CD4-positive, alpha-beta T cell (primary cell): ENCODE measurements around the gene TMEM150A. TPM values are rescaled to one million over a fixed set of nuclear protein-coding genes. Genes with fewer than 3 reads are reported as not detected.
A peak's percentile ranks its signal among the peaks of the same experiment; 100 is the strongest.

Experiments
- ATAC-seq: fragments of 200-7000 bp; cut with Tn5 transposase; one replicate; pipeline ENCODE4 v1.10.0; 2022; ENCODE audit warnings: mild to moderate bottlenecking; ENCODE audit not compliant: poor library complexity
- CTCF ChIA-PET: fragments of 350-600 bp; sonication (Branson Sonifier 250); formaldehyde crosslinking; loops from one replicate; lab custom pipeline; 2021; ENCODE audit warnings: antibody characterized with exemption, inconsistent platforms; lab: Charles Lee
- POLR2A ChIA-PET: fragments of 350-600 bp; sonication (Branson Sonifier 250); formaldehyde crosslinking; loops from one replicate; lab custom pipeline; 2021; ENCODE audit warnings: antibody characterized with exemption, inconsistent platforms; lab: Charles Lee
- DNase-seq, 14 experiments: peaks; one replicate each; pipeline ENCODE4 v3.0.0-alpha.2; 2013 to 2020; ENCODE audit warnings: mixed read lengths in 2 of 14
- H3K27ac ChIP-seq, 2 donors: one replicate each; pipeline versions ENCODE4 v1.5.1 to v1.7.0; 2013; ENCODE audit warnings: low read length in 2 of 2, low read depth in 1 of 2, mild to moderate bottlenecking in 1 of 2
- H3K27me3 ChIP-seq, 2 experiments: 1 replicate in 1 of 2; 2 replicates in 1 of 2; pipeline versions ENCODE4 v1.6.1 to v1.7.0; 2013; ENCODE audit warnings: low read length in 2 of 2, control low read depth in 1 of 2, mild to moderate bottlenecking in 1 of 2, moderate library complexity in 1 of 2; ENCODE audit not compliant: insufficient read depth in 2 of 2, control insufficient read depth in 1 of 2
- H3K36me3 ChIP-seq: one replicate; pipeline ENCODE4 v1.6.1; 2013; ENCODE audit warnings: low read length, control low read depth; ENCODE audit not compliant: insufficient read depth
- H3K4me1 ChIP-seq: one replicate; pipeline ENCODE4 v1.6.1; 2013; ENCODE audit warnings: low read length, control low read depth; ENCODE audit not compliant: insufficient read depth
- H3K4me3 ChIP-seq: one replicate; pipeline ENCODE4 v1.5.1; 2013; ENCODE audit warnings: mild to moderate bottlenecking, low read length, moderate library complexity
- H3K9me3 ChIP-seq, 2 experiments: 1 replicate in 1 of 2; 2 replicates in 1 of 2; pipeline versions ENCODE4 v1.6.1 to v1.7.0; 2013; ENCODE audit warnings: low read length in 2 of 2, mild to moderate bottlenecking in 2 of 2, control low read depth in 1 of 2, moderate library complexity in 1 of 2; ENCODE audit not compliant: control insufficient read depth in 1 of 2, insufficient read depth in 1 of 2
- H3K27ac Mint-ChIP-seq: one replicate; pipeline ENCODE4 v1.8.0; 2020; ENCODE audit warnings: mixed read lengths
- H3K27me3 Mint-ChIP-seq: one replicate; pipeline ENCODE4 v1.8.0; 2021; ENCODE audit warnings: mixed read lengths
- H3K36me3 Mint-ChIP-seq: one replicate; pipeline ENCODE4 v1.8.0; 2021; ENCODE audit warnings: low read depth, mixed read lengths
- H3K4me1 Mint-ChIP-seq: one replicate; pipeline ENCODE4 v1.8.0; 2021; ENCODE audit warnings: low read depth, mixed read lengths
- H3K4me3 Mint-ChIP-seq: one replicate; pipeline ENCODE4 v1.8.0; 2020; ENCODE audit warnings: mild to moderate bottlenecking, mixed read lengths
- H3K9me3 Mint-ChIP-seq: one replicate; pipeline ENCODE4 v1.8.0; 2020; ENCODE audit warnings: mixed read lengths
- CTCF ChIP-seq: fragments of 200-600 bp; IDR thresholded peaks from one replicate; pipeline ENCODE4 v1.8.0; 2022; ENCODE audit warnings: antibody characterized with exemption, mild to moderate bottlenecking
- intact Hi-C, 2 experiments: fragments of 100-400 bp; cut with DNase I in 1 of 2; cut with micrococcal nuclease in 1 of 2; formaldehyde crosslinking; loops; one replicate each; pipeline versions ENCODE4 v1.15.1 to v1.9.0; 2023 to 2025; cut with DNase I, micrococcal nuclease
- total RNA-seq, 174 experiments: library from RNA in 2 of 174; stranded (reverse) in 2 of 174; gene quantifications; one replicate each; pipeline ENCODE4 v1.2.3 and lab custom pipeline; 2021 to 2026

Gene TMEM150A
- total RNA-seq, 2 experiments from 2014 or later = 6.6 to 7.0 TPM

- Histone ChIP-seq H3K4me1 (peaks cover 20% of the 10 kb centered on the region), H3K4me3 (no peak overlapping the region), H3K27ac (no peak overlapping the region), H3K36me3 (peaks cover 39% of the 10 kb centered on the region), H3K27me3 (no peaks in the 10 kb centered on the region), H3K9me3 (no peaks in the 10 kb centered on the region)
- ATAC-seq = no peak
- ChIA-PET CTCF (no interaction called here), POLR2A (interaction anchor here (1.6 kb wide), 1 partner anchor 20 kb away, joined by 10 read pairs; the partner anchor contains the start of gene MAT2A)
- Mint-ChIP-seq H3K36me3 (peaks cover 67% of the 10 kb centered on the region), H3K4me3 (peak overlapping the region; percentile 7), H3K27me3 (no peaks in the 10 kb centered on the region), H3K27ac (no peak overlapping the region), H3K4me1 (peaks cover 30% of the 10 kb centered on the region), H3K9me3 (no peaks in the 10 kb centered on the region)
- DNase-seq = no peak
- intact Hi-C loops = no loop called here
- no peak for TF ChIP-seq CTCF
These were observed 44.3 kb downstream of the TMEM150A start for GRCh38 chr2:85558160-85558559.

GRCh38 chr2:85557130-85557529 is 45.4 kb downstream of the TMEM150A start:
- no peak overlapping the region for H3K27ac ChIP-seq
- intact Hi-C loops = no loop called here
- DNase-seq (no peak), ATAC-seq (no peak)
- H3K36me3 Mint-ChIP-seq = peaks cover 77% of the 10 kb centered on the region
- ChIA-PET POLR2A (interaction anchor here (0.8 to 4.7 kb wide), 2 partner anchors 18 to 38 kb away, joined by 3 to 25 read pairs; partner anchors contain the start of genes MAT2A and RNF181), CTCF (interaction anchor here (0.9 to 1.6 kb wide), 3 partner anchors 10 to 137 kb away, joined by 3 to 6 read pairs (median 4); no protein-coding TSS in a partner anchor)
- TF ChIP-seq CTCF = no peak
- no peak overlapping the region for H3K4me3 ChIP-seq
- peaks cover 50% of the 10 kb centered on the region for H3K36me3 ChIP-seq
- H3K27me3 Mint-ChIP-seq = no peaks in the 10 kb centered on the region
- H3K4me1 Mint-ChIP-seq = peaks cover 33% of the 10 kb centered on the region
- peaks cover 18% of the 10 kb centered on the region for H3K4me1 ChIP-seq
- H3K27ac Mint-ChIP-seq = no peak overlapping the region
- H3K27me3 ChIP-seq = no peaks in the 10 kb centered on the region
- no peak overlapping the region for H3K4me3 Mint-ChIP-seq
- H3K9me3 ChIP-seq = no peaks in the 10 kb centered on the region
- no peaks in the 10 kb centered on the region for H3K9me3 Mint-ChIP-seq

GRCh38 chr2:85554980-85555612 is 47.4 kb downstream of the TMEM150A start:
- H3K4me1 ChIP-seq = peaks cover 7% of the 10 kb centered on the region
- DNase-seq (no peak), ATAC-seq (no peak)
- Mint-ChIP-seq H3K9me3 (no peaks in the 10 kb centered on the region), H3K4me3 (no peak overlapping the region), H3K27ac (no peak overlapping the region), H3K4me1 (peaks cover 21% of the 10 kb centered on the region), H3K27me3 (no peaks in the 10 kb centered on the region), H3K36me3 (peaks cover 83% of the 10 kb centered on the region)
- no peak for TF ChIP-seq CTCF
- H3K4me3 ChIP-seq = no peak overlapping the region
- H3K36me3 ChIP-seq = peaks cover 68% of the 10 kb centered on the region
- no peak overlapping the region for H3K27ac ChIP-seq
- intact Hi-C loops = loop anchor here (5.0 kb wide), 2 partner anchors 228 to 288 kb away; partner anchors contain the start of gene TGOLN2 (in 1 of the 2)
- no peaks in the 10 kb centered on the region for H3K27me3 ChIP-seq
- CTCF ChIA-PET = no interaction called here
- POLR2A ChIA-PET = interaction anchor here (4.7 kb wide), 1 partner anchor 16 kb away, joined by 25 read pairs; the partner anchor contains the start of gene MAT2A
- H3K9me3 ChIP-seq = no peaks in the 10 kb centered on the region
